ENCODE data around the gene ENTREP3.
"Not testable (repeated sequence)": the region's sequence is repeated elsewhere in the genome, so short reads cannot be mapped to it uniquely, and the experiment has no call there.

Gene ENTREP3

DNA sequence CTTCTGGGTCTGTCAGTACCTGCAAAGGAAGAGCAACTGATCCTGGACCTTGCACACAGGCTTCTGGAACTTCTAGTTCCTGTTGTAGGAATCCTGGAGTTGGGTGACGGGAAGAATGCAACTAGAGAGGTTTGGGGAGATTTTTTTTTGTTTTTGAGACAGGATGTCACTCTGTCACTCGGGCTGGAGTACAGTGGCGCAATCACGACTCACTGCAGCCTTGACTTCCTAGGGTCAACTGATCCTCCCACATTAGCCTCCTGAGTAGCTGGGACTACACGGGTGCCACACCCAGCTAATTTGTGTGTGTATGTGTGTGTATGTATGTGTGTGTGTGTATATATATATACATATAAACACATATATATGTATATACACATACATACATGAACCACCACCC lies 18.8 kb downstream of the ENTREP3 start:
- TF ChIP-seq CTCF (IDR thresholded peaks at IDR 0.05) = no peak
- Mint-ChIP-seq H3K27me3 (ENCODE audit: low read depth, poor library complexity) (no peaks in the 10 kb centered on the region), H3K9me3 (no peaks in the 10 kb centered on the region), H3K27ac (no peak overlapping the region), H3K4me1 (peaks cover 12% of the 10 kb centered on the region), H3K4me3 (no peak overlapping the region), H3K36me3 (ENCODE audit: low read depth) (peaks cover 5% of the 10 kb centered on the region)
- no peak for DNase-seq

DNA sequence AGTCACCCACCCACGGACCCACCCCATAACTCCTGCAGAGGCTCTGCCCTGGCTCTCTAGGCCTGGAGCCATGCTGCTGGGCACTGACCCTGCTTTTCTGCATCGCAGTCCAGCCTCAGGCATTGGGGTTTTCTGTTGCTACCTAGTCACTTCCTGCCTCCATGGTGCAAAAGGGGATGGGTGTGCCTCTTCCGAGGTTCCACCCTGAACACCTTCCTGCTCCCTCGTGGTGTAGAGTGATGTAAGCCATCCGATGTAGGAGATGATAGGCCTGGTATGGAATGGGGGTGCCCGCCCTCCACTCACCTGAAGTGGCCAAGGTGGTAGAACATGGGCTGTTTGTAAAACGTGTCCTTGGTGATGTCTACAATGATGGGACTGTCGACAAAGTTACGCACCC lies 19.9 kb downstream of the ENTREP3 start:
- H3K27ac Mint-ChIP-seq; DNase-seq; H3K4me1 Mint-ChIP-seq; H3K36me3 Mint-ChIP-seq (ENCODE audit: low read depth); H3K4me3 Mint-ChIP-seq; H3K9me3 Mint-ChIP-seq; H3K27me3 Mint-ChIP-seq (ENCODE audit: low read depth, poor library complexity): not testable (repeated sequence)

DNA sequence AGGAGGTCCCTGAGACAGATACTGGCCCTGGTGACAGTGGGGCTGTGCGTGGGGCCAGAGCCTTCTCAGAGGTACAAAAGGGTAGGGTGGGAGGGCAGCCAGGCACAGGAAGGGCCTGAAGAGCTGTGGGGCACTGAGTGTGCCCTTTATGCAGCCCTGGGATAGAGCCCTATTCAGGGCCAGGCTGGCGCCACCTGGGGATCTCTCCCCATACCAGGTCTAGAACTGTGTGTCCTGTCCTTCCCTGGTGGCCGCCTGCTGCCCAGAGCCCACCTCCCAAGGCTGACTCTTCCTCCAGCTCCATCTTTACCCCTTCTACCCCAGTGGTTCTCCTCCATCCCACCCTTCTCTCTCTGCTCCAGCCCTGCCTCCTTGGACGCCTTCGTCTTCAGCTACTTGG lies 21.8 kb downstream of the ENTREP3 start:
- not testable (repeated sequence) for DNase-seq; H3K4me3 Mint-ChIP-seq; H3K9me3 Mint-ChIP-seq; H3K36me3 Mint-ChIP-seq (ENCODE audit: low read depth); H3K27ac Mint-ChIP-seq; H3K4me1 Mint-ChIP-seq; H3K27me3 Mint-ChIP-seq (ENCODE audit: low read depth, poor library complexity)

DNA sequence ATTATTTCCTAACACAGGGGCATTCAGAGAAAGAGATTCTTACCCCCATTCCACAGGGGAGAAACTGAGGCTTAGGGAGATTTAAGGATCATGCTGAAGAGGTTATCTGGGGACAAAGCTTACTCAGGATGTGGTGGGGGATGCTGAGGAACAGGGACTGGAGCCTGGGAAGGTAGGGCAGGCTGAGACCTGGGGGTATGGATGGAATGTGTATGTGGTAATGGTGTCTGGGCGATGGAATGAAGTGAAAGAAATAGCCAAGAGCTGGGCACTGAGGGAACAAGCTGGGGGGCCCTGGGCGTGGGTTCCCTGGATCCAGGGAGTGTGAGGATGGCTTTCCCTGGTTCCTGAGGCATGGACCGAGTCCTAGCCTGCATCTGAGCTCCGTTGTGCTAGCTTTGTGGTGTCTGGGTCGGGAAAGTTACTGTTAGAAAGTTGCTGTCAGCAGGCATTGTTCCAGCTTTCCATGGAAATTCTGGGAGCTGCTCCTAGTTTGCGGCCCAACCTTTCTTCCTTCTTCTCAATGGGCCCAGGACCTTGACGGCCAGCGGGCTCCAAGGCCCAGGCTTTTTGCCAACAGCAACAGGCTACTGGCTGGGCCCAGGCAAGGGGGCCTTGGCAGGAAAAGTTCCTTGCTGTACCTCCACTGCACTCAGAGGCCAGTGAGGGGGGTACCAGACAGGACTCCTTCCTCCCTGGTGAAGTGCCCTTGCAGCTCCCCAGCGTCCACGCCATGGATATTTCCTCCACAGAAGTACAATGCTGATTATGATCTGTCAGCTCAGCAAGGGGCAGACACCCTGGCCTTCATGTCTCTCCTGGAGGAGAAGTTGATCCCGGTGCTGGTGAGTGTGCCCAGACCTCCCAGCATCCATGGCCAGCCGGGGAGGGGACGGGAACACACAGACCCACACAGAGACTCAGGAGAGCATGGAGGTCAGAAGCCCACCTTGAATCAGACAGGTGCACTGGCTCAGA lies 23.0 kb downstream of the ENTREP3 start:
- H3K27ac Mint-ChIP-seq; H3K4me3 Mint-ChIP-seq; H3K27me3 Mint-ChIP-seq (ENCODE audit: low read depth, poor library complexity); H3K9me3 Mint-ChIP-seq; DNase-seq; H3K36me3 Mint-ChIP-seq (ENCODE audit: low read depth): not testable (repeated sequence)
- peaks cover 14% of the 10 kb centered on the region for H3K4me1 Mint-ChIP-seq

DNA sequence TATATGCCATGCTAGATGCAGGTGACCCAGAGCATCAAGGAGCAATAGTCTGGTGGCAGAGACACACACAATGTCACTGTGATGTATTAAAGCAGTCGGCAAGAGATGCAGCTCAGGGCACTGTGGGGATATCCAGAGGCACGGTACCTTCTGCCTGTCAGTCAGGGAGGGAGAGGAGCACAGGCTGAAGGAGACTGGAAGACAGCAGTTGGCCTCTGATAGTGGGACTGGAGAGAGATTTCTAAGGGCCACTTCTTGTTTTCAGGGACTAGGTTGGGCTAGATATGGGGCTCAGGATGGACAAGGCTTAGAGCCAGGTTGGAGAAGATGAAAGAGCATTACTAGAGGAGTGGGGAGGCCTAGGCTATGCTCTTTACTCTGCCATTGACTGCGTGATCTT lies 24.0 kb downstream of the ENTREP3 start:
- not testable (repeated sequence) for H3K4me3 Mint-ChIP-seq, H3K9me3 Mint-ChIP-seq

GRCh38 chr1:155228096-155228427 lies 27.2 kb downstream of the ENTREP3 start:
- H3K4me3 Mint-ChIP-seq = peak overlapping the region; percentile 91
- peaks cover 5% of the 10 kb centered on the region for H3K36me3 Mint-ChIP-seq (ENCODE audit: low read depth)
- no peak for DNase-seq
- H3K27ac Mint-ChIP-seq = peak overlapping the region; percentile 98
- H3K27me3 Mint-ChIP-seq (ENCODE audit: low read depth, poor library complexity) = no peaks in the 10 kb centered on the region
- peaks cover 50% of the 10 kb centered on the region for H3K4me1 Mint-ChIP-seq
- no peaks in the 10 kb centered on the region for H3K9me3 Mint-ChIP-seq
- no peak for TF ChIP-seq CTCF (IDR thresholded peaks at IDR 0.05)

More for the DNA sequence above, 24.0 kb downstream of the ENTREP3 start:
- H3K27me3 Mint-ChIP-seq (ENCODE audit: low read depth, poor library complexity); H3K36me3 Mint-ChIP-seq (ENCODE audit: low read depth); DNase-seq; H3K27ac Mint-ChIP-seq: not testable (repeated sequence)
- H3K4me1 Mint-ChIP-seq = peaks cover 22% of the 10 kb centered on the region

- peaks cover 52% of the 10 kb centered on the region for H3K4me1 Mint-ChIP-seq
- DNase-seq = peak; percentile 98
- H3K27ac Mint-ChIP-seq = peak overlapping the region; percentile 98
- no peaks in the 10 kb centered on the region for H3K9me3 Mint-ChIP-seq
- peak overlapping the region; percentile 91 for H3K4me3 Mint-ChIP-seq
- peaks cover 5% of the 10 kb centered on the region for H3K36me3 Mint-ChIP-seq (ENCODE audit: low read depth)
- no peaks in the 10 kb centered on the region for H3K27me3 Mint-ChIP-seq (ENCODE audit: low read depth, poor library complexity)
- no peak for TF ChIP-seq CTCF (IDR thresholded peaks at IDR 0.05)
Measured at GRCh38 chr1:155227261-155228095, 27.8 kb downstream of the ENTREP3 start.

Measured in nephron progenitor cell (in vitro differentiated cells).